CD4-positive, alpha-beta T cell (primary cell): ENCODE data around the gene PRR15. TPM values are rescaled to one million over a fixed set of nuclear protein-coding genes. Genes with fewer than 3 reads are reported as not detected.

Source experiments
- ATAC-seq: fragments of 200-7000 bp; cut with Tn5 transposase; one replicate; pipeline ENCODE4 v1.10.0; 2022; ENCODE audit warnings: mild to moderate bottlenecking; ENCODE audit not compliant: poor library complexity
- CTCF ChIA-PET: fragments of 350-600 bp; sonication (Branson Sonifier 250); formaldehyde crosslinking; loops from one replicate; lab custom pipeline; 2021; ENCODE audit warnings: antibody characterized with exemption, inconsistent platforms; lab: Charles Lee
- POLR2A ChIA-PET: fragments of 350-600 bp; sonication (Branson Sonifier 250); formaldehyde crosslinking; loops from one replicate; lab custom pipeline; 2021; ENCODE audit warnings: antibody characterized with exemption, inconsistent platforms; lab: Charles Lee
- DNase-seq, 14 experiments: peaks; one replicate each; pipeline ENCODE4 v3.0.0-alpha.2; 2013 to 2020; ENCODE audit warnings: mixed read lengths in 2 of 14
- H3K27ac ChIP-seq, 2 donors: one replicate each; pipeline versions ENCODE4 v1.5.1 to v1.7.0; 2013; ENCODE audit warnings: low read length in 2 of 2, low read depth in 1 of 2, mild to moderate bottlenecking in 1 of 2
- H3K27me3 ChIP-seq, 2 experiments: 1 replicate in 1 of 2; 2 replicates in 1 of 2; pipeline versions ENCODE4 v1.6.1 to v1.7.0; 2013; ENCODE audit warnings: low read length in 2 of 2, control low read depth in 1 of 2, mild to moderate bottlenecking in 1 of 2, moderate library complexity in 1 of 2; ENCODE audit not compliant: insufficient read depth in 2 of 2, control insufficient read depth in 1 of 2
- H3K36me3 ChIP-seq: one replicate; pipeline ENCODE4 v1.6.1; 2013; ENCODE audit warnings: low read length, control low read depth; ENCODE audit not compliant: insufficient read depth
- H3K4me1 ChIP-seq: one replicate; pipeline ENCODE4 v1.6.1; 2013; ENCODE audit warnings: low read length, control low read depth; ENCODE audit not compliant: insufficient read depth
- H3K4me3 ChIP-seq: one replicate; pipeline ENCODE4 v1.5.1; 2013; ENCODE audit warnings: mild to moderate bottlenecking, low read length, moderate library complexity
- H3K9me3 ChIP-seq, 2 experiments: 1 replicate in 1 of 2; 2 replicates in 1 of 2; pipeline versions ENCODE4 v1.6.1 to v1.7.0; 2013; ENCODE audit warnings: low read length in 2 of 2, mild to moderate bottlenecking in 2 of 2, control low read depth in 1 of 2, moderate library complexity in 1 of 2; ENCODE audit not compliant: control insufficient read depth in 1 of 2, insufficient read depth in 1 of 2
- H3K27ac Mint-ChIP-seq: one replicate; pipeline ENCODE4 v1.8.0; 2020; ENCODE audit warnings: mixed read lengths
- H3K27me3 Mint-ChIP-seq: one replicate; pipeline ENCODE4 v1.8.0; 2021; ENCODE audit warnings: mixed read lengths
- H3K36me3 Mint-ChIP-seq: one replicate; pipeline ENCODE4 v1.8.0; 2021; ENCODE audit warnings: low read depth, mixed read lengths
- H3K4me1 Mint-ChIP-seq: one replicate; pipeline ENCODE4 v1.8.0; 2021; ENCODE audit warnings: low read depth, mixed read lengths
- H3K4me3 Mint-ChIP-seq: one replicate; pipeline ENCODE4 v1.8.0; 2020; ENCODE audit warnings: mild to moderate bottlenecking, mixed read lengths
- H3K9me3 Mint-ChIP-seq: one replicate; pipeline ENCODE4 v1.8.0; 2020; ENCODE audit warnings: mixed read lengths
- CTCF ChIP-seq: fragments of 200-600 bp; IDR thresholded peaks from one replicate; pipeline ENCODE4 v1.8.0; 2022; ENCODE audit warnings: antibody characterized with exemption, mild to moderate bottlenecking
- intact Hi-C, 2 experiments: fragments of 100-400 bp; cut with DNase I in 1 of 2; cut with micrococcal nuclease in 1 of 2; formaldehyde crosslinking; loops; one replicate each; pipeline versions ENCODE4 v1.15.1 to v1.9.0; 2023 to 2025; cut with DNase I, micrococcal nuclease
- total RNA-seq, 174 experiments: library from RNA in 2 of 174; stranded (reverse) in 2 of 174; gene quantifications; one replicate each; pipeline ENCODE4 v1.2.3 and lab custom pipeline; 2021 to 2026

The PRR15 gene
- total RNA-seq, 2 experiments from 2014 or later = not detected

DNA sequence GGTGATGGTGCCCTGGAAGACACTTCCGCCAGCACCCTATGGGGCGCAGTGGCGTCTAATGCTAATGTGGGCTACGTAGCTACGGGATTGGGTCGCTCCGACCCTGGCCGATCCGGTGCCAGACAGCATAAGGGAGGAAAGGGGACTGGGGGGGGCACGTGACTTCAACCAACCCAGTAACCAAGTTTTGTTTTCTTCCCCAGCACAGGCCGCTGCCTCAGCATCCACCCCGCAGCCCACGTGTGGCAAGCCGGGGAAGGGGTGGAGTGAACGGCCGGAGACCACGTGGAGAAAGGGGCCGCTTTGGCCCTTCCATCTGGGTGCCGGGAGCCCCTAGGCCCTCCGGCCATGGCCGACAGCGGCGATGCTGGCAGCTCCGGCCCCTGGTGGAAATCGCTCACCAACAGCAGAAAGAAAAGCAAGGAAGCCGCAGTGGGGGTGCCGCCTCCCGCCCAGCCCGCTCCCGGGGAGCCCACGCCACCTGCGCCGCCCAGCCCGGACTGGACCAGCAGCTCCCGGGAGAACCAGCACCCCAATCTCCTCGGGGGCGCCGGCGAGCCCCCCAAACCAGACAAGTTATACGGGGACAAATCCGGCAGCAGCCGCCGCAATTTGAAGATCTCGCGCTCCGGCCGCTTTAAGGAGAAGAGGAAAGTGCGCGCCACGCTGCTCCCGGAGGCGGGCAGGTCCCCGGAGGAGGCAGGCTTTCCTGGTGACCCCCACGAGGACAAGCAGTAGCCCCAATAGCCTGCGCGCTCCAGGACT lies 2.5 kb downstream of the PRR15 start:
- TF ChIP-seq CTCF = no peak
- Histone ChIP-seq H3K4me1 (peaks cover 21% of the 10 kb centered on the region), H3K9me3 (peaks cover 0 to 32% of the 10 kb centered on the region in 2 experiments), H3K4me3 (no peak overlapping the region), H3K27ac (no peak overlapping the region), H3K27me3 (peaks cover 49 to 53% of the 10 kb centered on the region in 2 experiments), H3K36me3 (no peaks in the 10 kb centered on the region)
- H3K27me3 Mint-ChIP-seq = peaks cover 77% of the 10 kb centered on the region
- H3K4me3 Mint-ChIP-seq = no peak overlapping the region
- no peak for ATAC-seq
- DNase-seq = no peak
- intact Hi-C loops = no loop called here
- H3K36me3 Mint-ChIP-seq = no peaks in the 10 kb centered on the region
- H3K9me3 Mint-ChIP-seq = no peaks in the 10 kb centered on the region
- H3K27ac Mint-ChIP-seq = no peak overlapping the region
- POLR2A ChIA-PET = interaction anchor here (0.6 kb wide), 1 partner anchor 53 kb away, joined by 3 read pairs; no protein-coding TSS in a partner anchor
- CTCF ChIA-PET = no interaction called here
- peaks cover 16% of the 10 kb centered on the region for H3K4me1 Mint-ChIP-seq

DNA sequence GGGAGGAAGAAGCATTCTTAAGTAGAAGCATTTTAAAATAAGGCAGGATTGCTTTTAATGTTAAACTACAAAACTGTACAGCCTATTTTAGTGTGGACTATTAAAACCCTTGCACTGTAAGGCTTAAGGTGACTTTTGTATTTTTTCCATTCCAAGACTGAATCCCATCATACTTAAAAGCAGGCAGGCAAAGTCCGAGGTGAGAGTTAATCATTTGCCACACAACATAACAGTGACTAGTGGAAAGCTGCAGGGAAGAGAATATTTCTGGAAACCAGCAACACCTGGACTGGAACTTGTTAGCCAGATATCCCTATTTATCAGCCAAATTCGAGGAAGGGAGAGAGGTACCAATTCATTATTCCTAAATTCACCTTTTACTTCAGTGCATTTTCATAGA lies 3.5 kb downstream of the PRR15 start:
- Histone ChIP-seq H3K4me1 (peaks cover 21% of the 10 kb centered on the region), H3K27me3 (peaks cover 45 to 49% of the 10 kb centered on the region in 2 experiments), H3K36me3 (no peaks in the 10 kb centered on the region), H3K27ac (no peak overlapping the region), H3K4me3 (no peak overlapping the region), H3K9me3 (peaks cover 0 to 32% of the 10 kb centered on the region in 2 experiments)
- ChIA-PET CTCF (no interaction called here), POLR2A (no interaction called here)
- no peak overlapping the region for H3K4me3 Mint-ChIP-seq
- H3K4me1 Mint-ChIP-seq = peaks cover 16% of the 10 kb centered on the region
- H3K36me3 Mint-ChIP-seq = no peaks in the 10 kb centered on the region
- no peak for TF ChIP-seq CTCF
- H3K27ac Mint-ChIP-seq = no peak overlapping the region
- peaks cover 75% of the 10 kb centered on the region for H3K27me3 Mint-ChIP-seq
- DNase-seq (no peak), ATAC-seq (no peak)
- intact Hi-C loops = no loop called here
- no peaks in the 10 kb centered on the region for H3K9me3 Mint-ChIP-seq

DNA sequence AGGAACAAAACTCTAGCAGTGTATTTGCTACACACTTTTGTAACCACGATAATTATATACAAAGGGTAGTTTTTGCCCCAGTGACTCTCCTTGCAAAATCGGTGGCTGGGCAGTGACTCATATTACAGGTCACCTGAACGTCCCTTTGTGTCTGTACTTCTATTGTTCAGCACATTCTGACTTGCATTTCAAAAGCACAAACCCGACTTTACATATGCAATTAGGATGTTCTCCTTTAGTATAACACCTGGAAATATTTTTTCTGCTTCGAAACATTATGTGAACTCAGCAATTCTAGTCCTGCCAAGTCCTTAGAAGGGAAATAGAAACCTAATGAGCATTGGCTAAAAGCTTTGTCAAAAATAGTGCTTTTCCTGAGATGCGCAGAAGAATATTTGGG lies 6.0 kb downstream of the PRR15 start:
- no peak for DNase-seq
- no peaks in the 10 kb centered on the region for H3K36me3 ChIP-seq
- ATAC-seq = no peak
- Mint-ChIP-seq H3K9me3 (no peaks in the 10 kb centered on the region), H3K4me1 (peaks cover 12% of the 10 kb centered on the region), H3K36me3 (no peaks in the 10 kb centered on the region), H3K27me3 (peaks cover 79% of the 10 kb centered on the region), H3K27ac (no peak overlapping the region), H3K4me3 (no peak overlapping the region)
- H3K4me1 ChIP-seq = peaks cover 9% of the 10 kb centered on the region
- TF ChIP-seq CTCF = no peak
- CTCF ChIA-PET = no interaction called here
- H3K4me3 ChIP-seq = no peak overlapping the region
- peaks cover 27 to 29% of the 10 kb centered on the region in 2 experiments for H3K27me3 ChIP-seq
- H3K9me3 ChIP-seq = peaks cover 0 to 13% of the 10 kb centered on the region in 2 experiments
- intact Hi-C loops = no loop called here
- POLR2A ChIA-PET = no interaction called here
- H3K27ac ChIP-seq = no peak overlapping the region
